Keratinocyte (primary cell): ENCODE measurements around the gene AKAP8L. TPM values are rescaled to one million over a fixed set of nuclear protein-coding genes. Genes with fewer than 3 reads are reported as not detected.

ENCODE experiments used
- DNase-seq: peaks from one replicate; pipeline ENCODE4 v3.0.0-alpha.2; 2011; ENCODE audit warnings: low read depth, missing footprints, low spot score
- FAIRE-seq: peaks from 2 replicates; lab custom pipeline; 2011; peaks lifted over from hg19 to GRCh38; lab: Jason Lieb, UNC
- H2AFZ ChIP-seq: 2 replicates; pipeline ENCODE4 v1.6.0; 2012; ENCODE audit warnings: low read length, control low read depth, inconsistent platforms; ENCODE audit not compliant: control insufficient read depth
- H3K27ac ChIP-seq: 2 replicates; pipeline ENCODE4 v1.5.1; 2011; ENCODE audit warnings: low read length; ENCODE audit not compliant: control insufficient read depth, insufficient read depth
- H3K27me3 ChIP-seq: 3 replicates; pipeline ENCODE4 v1.6.0; 2011; ENCODE audit warnings: low read length; ENCODE audit not compliant: control insufficient read depth, insufficient read depth; ENCODE audit errors: extremely low read depth
- H3K36me3 ChIP-seq, 2 experiments: 2 replicates in 1 of 2; 3 replicates in 1 of 2; pipeline ENCODE4 v1.5.1; 2011; ENCODE audit warnings: low read length in 2 of 2, mild to moderate bottlenecking in 1 of 2; ENCODE audit not compliant: control insufficient read depth in 2 of 2, insufficient read depth in 2 of 2; ENCODE audit errors: extremely low read depth in 1 of 2
- H3K4me1 ChIP-seq: 3 replicates; pipeline ENCODE4 v1.5.1; 2011; ENCODE audit warnings: low read length; ENCODE audit not compliant: control insufficient read depth, insufficient read depth; ENCODE audit errors: extremely low read depth
- H3K4me2 ChIP-seq: 3 replicates; pipeline ENCODE4 v1.6.0; 2011; ENCODE audit warnings: low read depth, low read length; ENCODE audit not compliant: control insufficient read depth, insufficient read depth; ENCODE audit errors: extremely low read depth
- H3K4me3 ChIP-seq, 3 experiments: fragments of 200-600 bp in 1 of 3; sonication (generic) in 1 of 3; 2 replicates in 2 of 3; 3 replicates in 1 of 3; pipeline ENCODE4 v1.5.1; 2011 to 2016; ENCODE audit warnings: low read length in 3 of 3, mild to moderate bottlenecking in 3 of 3, control low read depth in 2 of 3, inconsistent platforms in 1 of 3, low read depth in 1 of 3, mixed read lengths in 1 of 3, mixed run types in 1 of 3, moderate library complexity in 1 of 3; ENCODE audit not compliant: control insufficient read depth in 2 of 3, insufficient read depth in 2 of 3; ENCODE audit errors: extremely low read depth in 1 of 3
- H3K79me2 ChIP-seq: 2 replicates; pipeline ENCODE4 v1.6.0; 2012; ENCODE audit warnings: low read length; ENCODE audit not compliant: control insufficient read depth, insufficient read depth
- H3K9ac ChIP-seq: 3 replicates; pipeline ENCODE4 v1.6.0; 2011; ENCODE audit warnings: low read length; ENCODE audit not compliant: control insufficient read depth, insufficient read depth; ENCODE audit errors: extremely low read depth
- H3K9me1 ChIP-seq: 3 replicates; pipeline ENCODE4 v1.6.0; 2011; ENCODE audit warnings: low read length; ENCODE audit not compliant: control insufficient read depth, insufficient read depth; ENCODE audit errors: extremely low read depth
- H3K9me3 ChIP-seq: 2 replicates; pipeline ENCODE4 v1.5.1; 2012; ENCODE audit warnings: low read depth, low read length; ENCODE audit not compliant: control insufficient read depth
- H4K20me1 ChIP-seq: 3 replicates; pipeline ENCODE4 v1.6.0; 2011; ENCODE audit warnings: low read length; ENCODE audit not compliant: control insufficient read depth, insufficient read depth; ENCODE audit errors: extremely low read depth
- CTCF ChIP-seq, 3 experiments: IDR thresholded peaks in 1 of 3; conservative IDR thresholded peaks in 1 of 3; optimal IDR thresholded peaks in 1 of 3; 2 replicates in 2 of 3; 3 replicates in 1 of 3; pipeline versions ENCODE3 to v1.5.1; 2011; ENCODE audit warnings: low read length in 3 of 3, mild to moderate bottlenecking in 3 of 3, moderate library complexity in 2 of 3, control low read depth in 1 of 3, inconsistent platforms in 1 of 3; ENCODE audit not compliant: insufficient read depth in 2 of 3; ENCODE audit errors: extremely low read depth in 1 of 3
- EZH2 ChIP-seq: IDR thresholded peaks from one replicate; pipeline ENCODE4 v1.6.1; 2012; ENCODE audit warnings: inconsistent platforms, mild to moderate bottlenecking, low read length, moderate library complexity
- dilution Hi-C: fragments of 300-500 bp; cut with MboI; formaldehyde crosslinking; loops from one replicate; pipeline ENCODE4 v1.7.0; 2020; ENCODE audit warnings: low sequenced_read_pairs; ENCODE audit not compliant: extremely low pct_ligation_motif_present
- polyA plus RNA-seq, 5 experiments: library from polyadenylated mRNA; depleted of rRNA in 3 of 5; stranded (reverse) in 3 of 5; stranded (forward) in 1 of 5; unstranded in 1 of 5; fragments of >200 nt; gene quantifications; 1 replicate in 1 of 5; 2 replicates in 3 of 5; 3 replicates in 1 of 5; pipeline versions ENCODE4 v1.2.1 to v1.2.3, GENCODE V29; 2011 to 2012; ENCODE audit warnings: missing spikeins in 2 of 5, low read depth in 1 of 5, low replicate concordance in 1 of 5

AKAP8L gene
- polyA plus RNA-seq, 1 donor (not counting 4 experiments of a cell fraction or from before 2014, with no cell fraction given) = 48.2 TPM

DNA sequence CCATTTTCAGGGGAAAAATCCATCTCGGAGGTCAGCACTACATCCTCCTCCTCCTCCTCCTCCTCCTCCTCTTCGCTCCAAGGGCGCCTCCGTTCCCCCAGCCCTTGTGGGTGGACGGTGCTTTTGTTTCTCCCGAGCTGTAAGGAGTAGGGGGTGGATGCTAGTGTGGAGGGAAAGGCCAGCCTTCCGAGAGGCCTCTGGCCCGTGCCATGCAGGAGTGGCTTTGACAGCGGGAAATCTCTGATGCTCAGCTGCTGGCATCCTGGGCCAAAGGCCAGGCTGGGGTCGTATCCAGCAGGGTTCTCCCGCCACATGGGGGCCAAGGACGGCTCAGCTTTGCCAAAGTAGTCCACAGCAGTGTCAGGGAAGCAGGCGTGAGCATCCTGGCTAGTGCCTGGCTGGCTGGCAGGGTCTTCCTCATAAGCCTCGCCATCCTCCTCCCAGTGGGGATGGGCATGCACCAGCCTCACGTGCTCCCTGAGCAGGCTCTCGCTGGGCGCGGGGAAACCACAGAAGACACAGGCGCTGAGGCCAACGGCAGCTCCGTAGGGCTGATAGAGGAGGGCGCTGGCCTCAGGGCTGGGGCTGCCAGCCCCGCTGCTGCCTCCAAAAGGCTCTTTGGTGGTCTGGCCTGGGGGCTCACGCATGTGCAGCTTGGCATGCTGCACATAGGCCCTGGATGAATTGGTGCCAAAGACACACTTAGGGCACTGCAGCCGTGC is 20.5 kb upstream of the AKAP8L start:
- no peak for FAIRE-seq
- H3K27ac ChIP-seq = no peak overlapping the region

GRCh38 chr19:15438577-15438976 is 19.8 kb upstream of the AKAP8L start:
- Histone ChIP-seq H3K9me1 (no peaks in the 10 kb centered on the region), H3K9ac (no peak overlapping the region), H3K4me3 (no peak overlapping the region), H3K79me2 (no peaks in the 10 kb centered on the region), H4K20me1 (no peaks in the 10 kb centered on the region), H3K27ac (no peak overlapping the region), H2AFZ (no peak overlapping the region), H3K27me3 (peaks cover 8% of the 10 kb centered on the region), H3K36me3 (no peaks in the 10 kb centered on the region), H3K4me1 (no peaks in the 10 kb centered on the region), H3K4me2 (no peak overlapping the region), H3K9me3 (no peaks in the 10 kb centered on the region)
- FAIRE-seq (no peak), DNase-seq (no peak)
- dilution Hi-C loops = no loop called here
- TF ChIP-seq EZH2 = no peak
- TF ChIP-seq CTCF (optimal IDR thresholded peaks at IDR 0.05 in 1 of 3, IDR thresholded peaks at IDR 0.05 in 1 of 3, conservative IDR thresholded peaks at IDR 0.05 in 1 of 3; ENCODE audit: extremely low read depth in 1 of 3, insufficient read depth in 2 of 3, low read length in 3 of 3) = no peak

More for the DNA sequence above, 20.5 kb upstream of the AKAP8L start:
- Histone ChIP-seq H3K79me2 (no peaks in the 10 kb centered on the region), H3K4me1 (no peaks in the 10 kb centered on the region), H4K20me1 (no peaks in the 10 kb centered on the region), H3K36me3 (no peaks in the 10 kb centered on the region), H2AFZ (no peak overlapping the region), H3K9me1 (no peaks in the 10 kb centered on the region), H3K27me3 (peaks cover 10% of the 10 kb centered on the region), H3K9me3 (no peaks in the 10 kb centered on the region), H3K4me3 (no peak overlapping the region), H3K4me2 (no peak overlapping the region), H3K9ac (no peak overlapping the region)
- TF ChIP-seq CTCF (optimal IDR thresholded peaks at IDR 0.05 in 1 of 3, IDR thresholded peaks at IDR 0.05 in 1 of 3, conservative IDR thresholded peaks at IDR 0.05 in 1 of 3; ENCODE audit: extremely low read depth in 1 of 3, insufficient read depth in 2 of 3, low read length in 3 of 3) = no peak
- no peak for TF ChIP-seq EZH2
- no peak for DNase-seq
- dilution Hi-C loops = no loop called here
